ENCODE measurements around the gene MNX1.

Gene MNX1

DNA sequence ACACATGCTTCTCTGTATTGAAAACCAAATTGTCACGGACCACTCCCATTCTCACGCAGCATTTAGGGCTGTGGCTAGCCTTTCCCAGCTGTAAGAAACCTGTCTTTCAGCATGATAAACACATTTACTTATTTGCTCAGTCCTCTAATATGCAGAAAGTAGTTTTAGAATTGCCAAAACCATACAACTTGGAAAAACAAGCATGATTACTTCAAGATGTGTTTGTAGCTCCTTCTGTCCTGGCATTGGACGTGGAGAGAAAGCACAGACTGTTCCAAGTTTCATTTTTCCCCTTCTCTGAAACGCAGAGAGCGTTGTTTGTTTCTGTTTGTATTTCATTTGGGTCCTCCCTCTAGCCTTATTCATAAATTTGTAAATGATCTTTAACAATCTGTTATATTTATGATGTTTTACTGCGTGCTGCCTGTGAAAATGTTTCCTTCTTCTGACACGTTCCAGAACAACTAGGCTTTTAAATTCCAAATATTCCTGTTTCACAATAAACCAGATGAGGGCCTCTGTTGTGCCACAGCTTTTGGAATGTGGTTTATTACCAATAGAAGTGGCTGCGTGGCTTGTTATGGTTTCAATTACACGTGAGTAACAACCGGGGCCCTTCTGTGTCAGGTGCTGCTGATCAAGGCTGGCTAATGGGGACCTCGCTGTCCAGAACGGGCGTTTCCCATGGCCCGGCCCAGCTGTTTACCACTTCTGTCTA lies 26.1 kb downstream of the MNX1 start:
- Histone ChIP-seq H3K4me3 (ENCODE audit: extremely low read depth, insufficient read depth, low read length, poor library complexity, severe bottlenecking) (no peak overlapping the region), H3K27ac (ENCODE audit: low read depth, low read length, severe bottlenecking) (no peak overlapping the region), H3K36me3 (ENCODE audit: control insufficient read depth, insufficient read depth, low read length) (no peaks in the 10 kb centered on the region), H3K4me1 (ENCODE audit: control insufficient read depth, insufficient read depth, low read length, poor library complexity, severe bottlenecking) (no peaks in the 10 kb centered on the region), H3K9me3 (ENCODE audit: control insufficient read depth, low read length) (peaks cover 4% of the 10 kb centered on the region)
- WGBS, 2 experiments (ENCODE audit: insufficient coverage in 2 of 2), result 86 to 90% methylated on average over 8 of the region's 14 CpGs

DNA sequence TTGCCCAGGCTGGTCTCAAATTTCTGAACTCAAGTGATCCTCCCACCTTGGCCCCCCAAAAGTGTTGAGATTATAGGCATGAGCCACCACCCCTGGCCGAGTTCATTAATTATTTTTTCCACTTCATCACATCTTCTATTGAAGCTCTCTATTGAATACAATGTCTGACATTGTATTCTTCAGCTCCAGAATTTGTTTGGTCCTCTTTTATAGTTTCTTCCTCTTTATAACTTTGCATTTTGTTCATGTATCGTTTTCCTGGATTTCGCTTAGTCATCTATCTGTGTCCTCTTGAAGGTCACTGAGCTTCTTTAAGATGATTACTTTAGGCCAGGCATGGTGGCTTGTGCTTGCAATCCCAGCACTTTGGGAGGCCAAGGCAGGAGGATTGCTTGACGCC lies 30.8 kb downstream of the MNX1 start:
- H3K27ac ChIP-seq (ENCODE audit: low read depth, low read length, severe bottlenecking), result no peak overlapping the region
- WGBS, 2 experiments (ENCODE audit: insufficient coverage in 2 of 2), result 85 to 96% methylated on average over 2 to 3 of the region's 4 CpGs
- no peaks in the 10 kb centered on the region for H3K36me3 ChIP-seq (ENCODE audit: control insufficient read depth, insufficient read depth, low read length)
- H3K4me3 ChIP-seq (ENCODE audit: extremely low read depth, insufficient read depth, low read length, poor library complexity, severe bottlenecking), result no peak overlapping the region
- peaks cover 10% of the 10 kb centered on the region for H3K9me3 ChIP-seq (ENCODE audit: control insufficient read depth, low read length)
- H3K4me1 ChIP-seq (ENCODE audit: control insufficient read depth, insufficient read depth, low read length, poor library complexity, severe bottlenecking), result no peaks in the 10 kb centered on the region

GRCh38 chr7:156979007-156979606 lies 31.4 kb downstream of the MNX1 start:
- no peak overlapping the region for H3K27ac ChIP-seq (ENCODE audit: low read depth, low read length, severe bottlenecking)
- 88 to 91% methylated on average over 1 of the region's 1 CpG for WGBS, 2 experiments (ENCODE audit: insufficient coverage in 2 of 2)

DNA sequence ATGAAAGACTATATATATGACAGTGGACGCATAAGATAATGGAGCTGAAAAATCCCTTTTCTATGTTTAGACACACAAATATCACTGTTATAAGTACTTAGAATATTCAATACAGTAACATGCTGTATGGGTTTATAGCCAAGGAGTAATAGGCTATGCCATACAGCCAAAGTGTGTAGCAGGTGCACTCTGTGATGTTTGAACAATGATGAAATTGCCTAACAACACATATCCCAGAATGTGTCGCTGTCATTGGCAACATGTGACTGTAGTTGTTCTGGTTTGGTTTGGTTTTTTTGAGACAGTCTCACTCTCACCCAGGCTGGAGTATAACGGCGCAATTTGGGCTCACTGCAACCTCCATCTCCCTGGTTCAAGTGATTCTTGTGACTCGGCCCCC lies 34.8 kb downstream of the MNX1 start:
- Histone ChIP-seq H3K4me3 (ENCODE audit: extremely low read depth, insufficient read depth, low read length, poor library complexity, severe bottlenecking) (no peak overlapping the region), H3K36me3 (ENCODE audit: control insufficient read depth, insufficient read depth, low read length) (peaks cover 24% of the 10 kb centered on the region), H3K4me1 (ENCODE audit: control insufficient read depth, insufficient read depth, low read length, poor library complexity, severe bottlenecking) (no peaks in the 10 kb centered on the region), H3K9me3 (ENCODE audit: control insufficient read depth, low read length) (peaks cover 10% of the 10 kb centered on the region), H3K27ac (ENCODE audit: low read depth, low read length, severe bottlenecking) (no peak overlapping the region)
- 94 to 100% methylated on average over 2 of the region's 5 CpGs for WGBS, 2 experiments (ENCODE audit: insufficient coverage in 2 of 2)

More at GRCh38 chr7:156979007-156979606, 31.4 kb downstream of the MNX1 start:
- Histone ChIP-seq H3K4me1 (ENCODE audit: control insufficient read depth, insufficient read depth, low read length, poor library complexity, severe bottlenecking) (no peaks in the 10 kb centered on the region), H3K36me3 (ENCODE audit: control insufficient read depth, insufficient read depth, low read length) (no peaks in the 10 kb centered on the region), H3K9me3 (ENCODE audit: control insufficient read depth, low read length) (peaks cover 10% of the 10 kb centered on the region), H3K4me3 (ENCODE audit: extremely low read depth, insufficient read depth, low read length, poor library complexity, severe bottlenecking) (no peak overlapping the region)

- H3K9me3 ChIP-seq (ENCODE audit: control insufficient read depth, low read length), result no peaks in the 10 kb centered on the region
- 91 to 100% methylated on average over 3 of the region's 3 CpGs for WGBS, 2 experiments (ENCODE audit: insufficient coverage in 2 of 2)
- H3K4me3 ChIP-seq (ENCODE audit: extremely low read depth, insufficient read depth, low read length, poor library complexity, severe bottlenecking), result no peak overlapping the region
- H3K27ac ChIP-seq (ENCODE audit: low read depth, low read length, severe bottlenecking), result no peak overlapping the region
- H3K4me1 ChIP-seq (ENCODE audit: control insufficient read depth, insufficient read depth, low read length, poor library complexity, severe bottlenecking), result no peaks in the 10 kb centered on the region
- peaks cover 71% of the 10 kb centered on the region for H3K36me3 ChIP-seq (ENCODE audit: control insufficient read depth, insufficient read depth, low read length)
Measured at GRCh38 chr7:156969972-156970420, 40.5 kb downstream of the MNX1 start.

DNA sequence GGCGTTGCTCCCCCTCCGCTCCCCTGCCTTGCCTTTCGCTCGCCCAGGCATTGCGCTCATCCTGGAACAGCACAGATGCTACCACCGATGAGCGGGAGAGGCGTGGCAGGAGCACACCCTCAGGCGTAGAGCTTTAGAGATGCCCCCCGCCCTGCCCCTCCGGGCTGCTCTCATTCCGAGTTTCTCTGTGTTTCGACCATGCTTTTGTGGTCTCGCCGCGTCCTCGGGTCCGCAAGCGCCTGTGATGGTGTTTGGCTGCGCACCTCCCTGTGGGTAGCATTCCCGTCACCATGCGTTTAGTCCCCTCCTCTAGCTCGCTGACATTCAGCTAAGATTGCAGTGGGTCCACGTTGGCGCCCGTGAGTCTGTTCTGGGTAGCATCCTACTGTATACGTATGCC lies 42.3 kb downstream of the MNX1 start:
- Histone ChIP-seq H3K36me3 (ENCODE audit: control insufficient read depth, insufficient read depth, low read length) (peaks cover 86% of the 10 kb centered on the region), H3K9me3 (ENCODE audit: control insufficient read depth, low read length) (no peaks in the 10 kb centered on the region), H3K27ac (ENCODE audit: low read depth, low read length, severe bottlenecking) (no peak overlapping the region), H3K4me1 (ENCODE audit: control insufficient read depth, insufficient read depth, low read length, poor library complexity, severe bottlenecking) (no peaks in the 10 kb centered on the region), H3K4me3 (ENCODE audit: extremely low read depth, insufficient read depth, low read length, poor library complexity, severe bottlenecking) (no peak overlapping the region)
- 96 to 97% methylated on average over 23 of the region's 27 CpGs for WGBS, 2 experiments (ENCODE audit: insufficient coverage in 2 of 2)

DNA sequence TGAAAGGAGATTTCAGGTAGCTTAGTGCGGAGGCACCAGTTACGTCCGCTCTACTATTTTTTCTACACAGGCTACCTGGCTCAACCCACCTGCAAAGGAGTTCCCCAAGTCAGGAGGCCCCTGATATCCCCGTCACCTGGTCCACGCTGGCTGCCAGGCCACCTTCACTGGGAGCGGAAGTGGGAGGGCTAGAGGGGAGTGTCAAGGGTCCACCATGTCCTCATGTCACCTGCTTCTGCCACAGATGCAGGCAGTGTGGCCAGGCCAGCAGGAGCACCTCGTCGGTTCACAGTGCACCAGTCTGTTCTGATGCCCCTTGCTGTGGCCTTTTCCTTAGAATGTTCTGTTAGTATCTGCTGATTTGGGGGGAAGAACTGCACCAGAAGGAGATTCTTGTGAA lies 44.1 kb downstream of the MNX1 start:
- H3K4me1 ChIP-seq (ENCODE audit: control insufficient read depth, insufficient read depth, low read length, poor library complexity, severe bottlenecking), result no peaks in the 10 kb centered on the region
- 90 to 96% methylated on average over 5 to 6 of the region's 8 CpGs for WGBS, 2 experiments (ENCODE audit: insufficient coverage in 2 of 2)
- no peaks in the 10 kb centered on the region for H3K9me3 ChIP-seq (ENCODE audit: control insufficient read depth, low read length)
- no peak overlapping the region for H3K4me3 ChIP-seq (ENCODE audit: extremely low read depth, insufficient read depth, low read length, poor library complexity, severe bottlenecking)
- peaks cover 90% of the 10 kb centered on the region for H3K36me3 ChIP-seq (ENCODE audit: control insufficient read depth, insufficient read depth, low read length)
- H3K27ac ChIP-seq (ENCODE audit: low read depth, low read length, severe bottlenecking), result no peak overlapping the region

DNA sequence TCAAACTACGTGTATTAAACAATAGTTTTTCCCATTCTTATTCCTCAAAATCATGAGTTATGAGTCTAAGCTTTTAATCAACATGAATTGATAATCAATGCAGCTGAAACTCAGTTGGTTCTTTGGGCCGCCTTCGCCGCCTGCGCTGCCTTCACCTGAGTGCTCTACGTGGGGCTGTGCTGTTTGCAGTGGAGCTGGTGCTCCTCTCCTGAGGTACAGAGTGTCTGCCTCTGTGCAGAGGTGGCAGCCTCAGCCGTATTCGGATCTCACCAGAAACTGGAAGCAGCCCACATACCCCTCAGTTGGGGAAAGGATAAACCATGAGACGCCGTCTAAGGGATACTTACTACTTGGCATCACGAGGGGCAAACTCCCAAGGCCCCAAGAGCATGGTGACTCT lies 45.5 kb downstream of the MNX1 start:
- Histone ChIP-seq H3K4me1 (ENCODE audit: control insufficient read depth, insufficient read depth, low read length, poor library complexity, severe bottlenecking) (no peaks in the 10 kb centered on the region), H3K9me3 (ENCODE audit: control insufficient read depth, low read length) (no peaks in the 10 kb centered on the region), H3K4me3 (ENCODE audit: extremely low read depth, insufficient read depth, low read length, poor library complexity, severe bottlenecking) (no peak overlapping the region), H3K36me3 (ENCODE audit: control insufficient read depth, insufficient read depth, low read length) (peaks cover 92% of the 10 kb centered on the region), H3K27ac (ENCODE audit: low read depth, low read length, severe bottlenecking) (no peak overlapping the region)
- 90 to 95% methylated on average over 8 to 10 of the region's 11 CpGs for WGBS, 2 experiments (ENCODE audit: insufficient coverage in 2 of 2)

GRCh38 chr7:156963472-156963871 lies 47.0 kb downstream of the MNX1 start:
- no peak overlapping the region for H3K27ac ChIP-seq (ENCODE audit: low read depth, low read length, severe bottlenecking)
- H3K36me3 ChIP-seq (ENCODE audit: control insufficient read depth, insufficient read depth, low read length), result peaks cover 91% of the 10 kb centered on the region
- H3K4me1 ChIP-seq (ENCODE audit: control insufficient read depth, insufficient read depth, low read length, poor library complexity, severe bottlenecking), result no peaks in the 10 kb centered on the region
- 92 to 97% methylated on average over 10 to 12 of the region's 12 CpGs for WGBS, 2 experiments (ENCODE audit: insufficient coverage in 2 of 2)
- no peaks in the 10 kb centered on the region for H3K9me3 ChIP-seq (ENCODE audit: control insufficient read depth, low read length)
- no peak overlapping the region for H3K4me3 ChIP-seq (ENCODE audit: extremely low read depth, insufficient read depth, low read length, poor library complexity, severe bottlenecking)

DNA sequence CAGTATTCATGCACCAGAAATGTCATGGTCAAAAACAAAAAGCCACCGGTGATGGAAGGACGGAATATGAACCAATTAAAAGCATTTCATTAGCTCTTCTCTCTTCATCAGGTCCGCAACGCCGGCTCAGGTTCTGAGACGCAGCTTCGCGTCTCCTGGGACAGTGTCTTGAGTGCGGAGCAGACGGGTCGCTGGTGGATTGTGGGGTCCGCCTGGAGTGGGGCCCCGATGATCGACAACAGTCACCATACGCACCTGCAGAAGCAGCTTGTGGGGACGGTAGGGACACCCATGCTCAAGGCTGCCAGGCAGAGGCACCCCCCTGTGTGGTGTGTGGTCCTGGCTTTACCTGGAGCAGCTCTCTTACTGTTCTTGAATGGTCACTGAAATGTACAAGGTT lies 47.6 kb downstream of the MNX1 start:
- Histone ChIP-seq H3K4me1 (ENCODE audit: control insufficient read depth, insufficient read depth, low read length, poor library complexity, severe bottlenecking) (no peaks in the 10 kb centered on the region), H3K27ac (ENCODE audit: low read depth, low read length, severe bottlenecking) (no peak overlapping the region), H3K9me3 (ENCODE audit: control insufficient read depth, low read length) (no peaks in the 10 kb centered on the region), H3K4me3 (ENCODE audit: extremely low read depth, insufficient read depth, low read length, poor library complexity, severe bottlenecking) (no peak overlapping the region), H3K36me3 (ENCODE audit: control insufficient read depth, insufficient read depth, low read length) (peaks cover 91% of the 10 kb centered on the region)
- 93 to 99% methylated on average over 13 to 16 of the region's 16 CpGs for WGBS, 2 experiments (ENCODE audit: insufficient coverage in 2 of 2)

DNA sequence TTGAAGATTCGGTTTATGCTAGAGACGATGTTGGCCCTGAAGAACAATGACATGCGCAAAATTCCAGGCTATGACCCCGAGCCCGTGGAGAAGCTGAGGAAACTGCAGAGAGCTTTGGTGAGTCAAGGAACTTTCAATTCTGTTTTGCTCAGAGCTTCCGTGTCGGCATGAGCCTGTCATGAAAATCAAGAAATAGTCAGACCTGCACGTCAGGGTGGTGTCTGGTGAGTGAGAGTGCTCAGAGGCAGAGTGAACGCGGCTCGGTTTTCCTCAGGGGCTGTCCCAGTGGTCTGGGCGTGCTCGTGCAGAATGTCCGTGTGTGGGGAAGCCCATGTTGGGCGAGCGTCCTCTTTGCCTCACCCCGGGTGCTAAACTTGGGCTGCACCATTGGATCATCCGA lies 48.3 kb downstream of the MNX1 start:
- H3K9me3 ChIP-seq (ENCODE audit: control insufficient read depth, low read length), result no peaks in the 10 kb centered on the region
- no peaks in the 10 kb centered on the region for H3K4me1 ChIP-seq (ENCODE audit: control insufficient read depth, insufficient read depth, low read length, poor library complexity, severe bottlenecking)
- WGBS, 2 experiments (ENCODE audit: insufficient coverage in 2 of 2), result 96 to 97% methylated on average over 18 of the region's 18 CpGs
- no peak overlapping the region for H3K4me3 ChIP-seq (ENCODE audit: extremely low read depth, insufficient read depth, low read length, poor library complexity, severe bottlenecking)
- no peak overlapping the region for H3K27ac ChIP-seq (ENCODE audit: low read depth, low read length, severe bottlenecking)
- peaks cover 91% of the 10 kb centered on the region for H3K36me3 ChIP-seq (ENCODE audit: control insufficient read depth, insufficient read depth, low read length)
